Activated CD8-positive, alpha-beta T cell treated with anti-CD3 and anti-CD28 coated beads, Interleukin-2, amount 10 ng/mL, durations not matched to agents 7 days and 5 days (primary cell): ENCODE data around the gene B4GALNT4. TPM values are rescaled to one million over a fixed set of nuclear protein-coding genes. Genes with fewer than 3 reads are reported as not detected.
"Not testable (repeated sequence)": the region's sequence is repeated elsewhere in the genome, so short reads cannot be mapped to it uniquely, and the experiment has no call there.

Experiments
- ATAC-seq: fragments of 150-1000 bp; cut with Tn5 transposase; one replicate; pipeline ENCODE4 v1.10.0; 2021; ENCODE audit warnings: moderate library complexity
- CTCF ChIA-PET: fragments of 350-600 bp; sonication (Branson Sonifier 250); formaldehyde crosslinking; loops from one replicate; lab custom pipeline; 2021; ENCODE audit warnings: antibody characterized with exemption; lab: Charles Lee
- POLR2A ChIA-PET: fragments of 350-600 bp; sonication (Branson Sonifier 250); formaldehyde crosslinking; loops from one replicate; lab custom pipeline; 2021; ENCODE audit warnings: antibody characterized with exemption; lab: Charles Lee
- DNase-seq: peaks from one replicate; pipeline ENCODE4 v3.0.0-alpha.2; 2020
- H3K27ac Mint-ChIP-seq: one replicate; pipeline ENCODE4 v1.8.0; 2021; ENCODE audit warnings: mild to moderate bottlenecking, mixed read lengths
- H3K27me3 Mint-ChIP-seq: one replicate; pipeline ENCODE4 v1.8.0; 2021; ENCODE audit warnings: low read depth, mixed read lengths
- H3K36me3 Mint-ChIP-seq: one replicate; pipeline ENCODE4 v1.8.0; 2021; ENCODE audit warnings: low read depth, mixed read lengths
- H3K4me1 Mint-ChIP-seq: one replicate; pipeline ENCODE4 v1.8.0; 2021; ENCODE audit warnings: low read depth, mixed read lengths
- H3K4me3 Mint-ChIP-seq: one replicate; pipeline ENCODE4 v1.8.0; 2021; ENCODE audit warnings: mild to moderate bottlenecking, mixed read lengths
- H3K9me3 Mint-ChIP-seq: one replicate; pipeline ENCODE4 v1.8.0; 2022; ENCODE audit warnings: mixed read lengths; ENCODE audit not compliant: insufficient read depth
- total RNA-seq, 2 experiments: library from RNA; stranded (reverse); gene quantifications; one replicate each; pipeline ENCODE4 v1.2.3, GENCODE V29; 2021

Gene B4GALNT4
- under 1 TPM; 0.26 to 0.52 TPM for total RNA-seq

- Mint-ChIP-seq H3K36me3 (peaks cover 8% of the 10 kb centered on the region), H3K27ac (no peak within 1 kb of the TSS), H3K4me1 (peaks cover 8% of the 10 kb centered on the region), H3K9me3 (no peaks in the 10 kb centered on the region), H3K27me3 (peaks cover 36% of the 10 kb centered on the region), H3K4me3 (peak within 1 kb of the TSS; percentile 37)
- DNase-seq (no peak), ATAC-seq (peak; percentile 28)
- CTCF ChIA-PET = no interaction called here
- POLR2A ChIA-PET = no interaction called here
Measured at GRCh38 chr11:369336-370018, at the start of gene B4GALNT4. B4GALNT4 (plus strand) TSS chr11:369499; CDS start chr11:369804, 305 bp downstream.

- DNase-seq (peak; percentile 56), ATAC-seq (peak; percentile 9)
- POLR2A ChIA-PET = interaction anchor here (0.8 to 1.8 kb wide), 4 partner anchors 11 to 36 kb away, joined by 3 to 6 read pairs (median 4); partner anchors contain the start of gene IFITM2
- H3K27ac Mint-ChIP-seq = peak overlapping the region; percentile 98
- peaks cover 44% of the 10 kb centered on the region for H3K36me3 Mint-ChIP-seq
- peak overlapping the region; percentile 94 for H3K4me3 Mint-ChIP-seq
- CTCF ChIA-PET, H3K27me3 Mint-ChIP-seq, H3K9me3 Mint-ChIP-seq: not testable (repeated sequence)
- H3K4me1 Mint-ChIP-seq = peaks cover 30% of the 10 kb centered on the region
Measured at GRCh38 chr11:319888-320273, 49.4 kb upstream of the B4GALNT4 start.

- H3K4me3 Mint-ChIP-seq = no peak overlapping the region
- DNase-seq = no peak
- ATAC-seq = no peak
- H3K27me3 Mint-ChIP-seq = no peaks in the 10 kb centered on the region
- H3K9me3 Mint-ChIP-seq = peaks cover 1% of the 10 kb centered on the region
- POLR2A ChIA-PET = interaction anchor here (0.7 to 2.2 kb wide), 5 partner anchors 8 to 31 kb away, joined by 3 to 15 read pairs (median 4); partner anchors contain the start of gene IFITM2
- peaks cover 19% of the 10 kb centered on the region for H3K36me3 Mint-ChIP-seq
- H3K4me1 Mint-ChIP-seq = peaks cover 64% of the 10 kb centered on the region
- CTCF ChIA-PET = interaction anchor here (1.1 to 2.2 kb wide), 3 partner anchors 18 to 87 kb away, joined by 3 to 8 read pairs (median 5); no protein-coding TSS in a partner anchor
- peak overlapping the region; percentile 20 for H3K27ac Mint-ChIP-seq
Measured at GRCh38 chr11:324156-324555, 45.1 kb upstream of the B4GALNT4 start.

- Mint-ChIP-seq H3K4me1 (peaks cover 71% of the 10 kb centered on the region), H3K36me3 (peaks cover 21% of the 10 kb centered on the region)
- not testable (repeated sequence) for ATAC-seq, H3K27ac Mint-ChIP-seq, H3K9me3 Mint-ChIP-seq, H3K27me3 Mint-ChIP-seq, DNase-seq, H3K4me3 Mint-ChIP-seq
- POLR2A ChIA-PET = interaction anchor here (0.7 to 2.2 kb wide), 5 partner anchors 8 to 31 kb away, joined by 3 to 15 read pairs (median 4); partner anchors contain the start of gene IFITM2
- CTCF ChIA-PET = interaction anchor here (1.1 to 2.2 kb wide), 3 partner anchors 19 to 87 kb away, joined by 3 to 8 read pairs (median 5); no protein-coding TSS in a partner anchor
Measured at GRCh38 chr11:324593-325517, 44.4 kb upstream of the B4GALNT4 start.

GRCh38 chr11:325796-326591 lies 43.3 kb upstream of the B4GALNT4 start:
- ChIA-PET CTCF (interaction anchor here (1.5 to 4.4 kb wide), 5 partner anchors 20 to 122 kb away, joined by 4 to 16 read pairs (median 7); no protein-coding TSS in a partner anchor), POLR2A (interaction anchor here (0.8 to 2.3 kb wide), 7 partner anchors 10 to 29 kb away, joined by 3 to 30 read pairs (median 9); no protein-coding TSS in a partner anchor)
- Mint-ChIP-seq H3K9me3 (peaks cover 4% of the 10 kb centered on the region), H3K36me3 (peaks cover 14% of the 10 kb centered on the region), H3K27ac (peak overlapping the region; percentile 98), H3K4me1 (peaks cover 72% of the 10 kb centered on the region), H3K4me3 (peak overlapping the region; percentile 74), H3K27me3 (no peaks in the 10 kb centered on the region)
- ATAC-seq = no peak
- DNase-seq = peak; percentile 39

- ChIA-PET CTCF (interaction anchor here (1.5 to 4.4 kb wide), 5 partner anchors 21 to 122 kb away, joined by 4 to 16 read pairs (median 7); no protein-coding TSS in a partner anchor), POLR2A (interaction anchor here (1.3 to 2.3 kb wide), 5 partner anchors 10 to 59 kb away, joined by 3 to 30 read pairs (median 9); no protein-coding TSS in a partner anchor)
- peak overlapping the region; percentile 98 for H3K27ac Mint-ChIP-seq
- H3K36me3 Mint-ChIP-seq = peaks cover 14% of the 10 kb centered on the region
- H3K9me3 Mint-ChIP-seq = peaks cover 4% of the 10 kb centered on the region
- peaks cover 78% of the 10 kb centered on the region for H3K4me1 Mint-ChIP-seq
- H3K27me3 Mint-ChIP-seq = no peaks in the 10 kb centered on the region
- DNase-seq (no peak), ATAC-seq (peak; percentile 14)
- H3K4me3 Mint-ChIP-seq = peak overlapping the region; percentile 74
Measured at GRCh38 chr11:326592-326841, 42.8 kb upstream of the B4GALNT4 start.

GRCh38 chr11:326842-327580 lies 42.3 kb upstream of the B4GALNT4 start:
- ChIA-PET CTCF (interaction anchor here (0.7 to 4.4 kb wide), 9 partner anchors 10 to 399 kb away, joined by 3 to 16 read pairs (median 5); no protein-coding TSS in a partner anchor), POLR2A (interaction anchor here (0.5 to 2.3 kb wide), 8 partner anchors 11 to 59 kb away, joined by 3 to 30 read pairs (median 4); no protein-coding TSS in a partner anchor)
- peak overlapping the region; percentile 74 for H3K4me3 Mint-ChIP-seq
- H3K27me3 Mint-ChIP-seq = no peaks in the 10 kb centered on the region
- peaks cover 83% of the 10 kb centered on the region for H3K4me1 Mint-ChIP-seq
- DNase-seq = peak; percentile 85
- H3K27ac Mint-ChIP-seq = peak overlapping the region; percentile 98
- H3K9me3 Mint-ChIP-seq = peaks cover 4% of the 10 kb centered on the region
- ATAC-seq = peak; percentile 63
- peaks cover 16% of the 10 kb centered on the region for H3K36me3 Mint-ChIP-seq

GRCh38 chr11:327581-327923 lies 41.7 kb upstream of the B4GALNT4 start:
- peak overlapping the region; percentile 98 for H3K27ac Mint-ChIP-seq
- ChIA-PET CTCF (interaction anchor here (0.7 to 4.4 kb wide), 10 partner anchors 10 to 399 kb away, joined by 3 to 16 read pairs (median 5); no protein-coding TSS in a partner anchor), POLR2A (interaction anchor here (0.5 to 2.3 kb wide), 7 partner anchors 11 to 60 kb away, joined by 3 to 30 read pairs (median 4); no protein-coding TSS in a partner anchor)
- peak overlapping the region; percentile 74 for H3K4me3 Mint-ChIP-seq
- ATAC-seq = no peak
- peaks cover 18% of the 10 kb centered on the region for H3K36me3 Mint-ChIP-seq
- DNase-seq = peak; percentile 21
- H3K27me3 Mint-ChIP-seq = no peaks in the 10 kb centered on the region
- peaks cover 85% of the 10 kb centered on the region for H3K4me1 Mint-ChIP-seq
- peaks cover 4% of the 10 kb centered on the region for H3K9me3 Mint-ChIP-seq

GRCh38 chr11:328012-328411 lies 41.3 kb upstream of the B4GALNT4 start:
- H3K9me3 Mint-ChIP-seq = peaks cover 4% of the 10 kb centered on the region
- ChIA-PET POLR2A (interaction anchor here (1.0 to 2.3 kb wide), 4 partner anchors 12 to 60 kb away, joined by 3 to 30 read pairs (median 6); no protein-coding TSS in a partner anchor), CTCF (interaction anchor here (0.9 to 4.4 kb wide), 7 partner anchors 13 to 120 kb away, joined by 3 to 16 read pairs (median 5); no protein-coding TSS in a partner anchor)
- H3K27me3 Mint-ChIP-seq = no peaks in the 10 kb centered on the region
- no peak overlapping the region for H3K4me3 Mint-ChIP-seq
- DNase-seq = peak; percentile 20
- ATAC-seq = no peak
- peaks cover 89% of the 10 kb centered on the region for H3K4me1 Mint-ChIP-seq
- H3K27ac Mint-ChIP-seq = peak overlapping the region; percentile 52
- peaks cover 18% of the 10 kb centered on the region for H3K36me3 Mint-ChIP-seq
